NCI-H1105 (cell line): ENCODE data around the gene WDR70.
"Not testable (repeated sequence)": the region's sequence is repeated elsewhere in the genome, so short reads cannot be mapped to it uniquely, and the experiment has no call there.

Experiments used
- DNase-seq: peaks from one replicate; lab custom pipeline; 2025; lab: John Stamatoyannopoulos, UW

Gene WDR70

GRCh38 chr5:37570597-37570996, 191.5 kb downstream of the WDR70 start:
- no peak for DNase-seq

GRCh38 chr5:37571985-37572384, 192.9 kb downstream of the WDR70 start:
- DNase-seq = no peak

GRCh38 chr5:37575541-37576489, 196.7 kb downstream of the WDR70 start:
- DNase-seq = no peak

DNA sequence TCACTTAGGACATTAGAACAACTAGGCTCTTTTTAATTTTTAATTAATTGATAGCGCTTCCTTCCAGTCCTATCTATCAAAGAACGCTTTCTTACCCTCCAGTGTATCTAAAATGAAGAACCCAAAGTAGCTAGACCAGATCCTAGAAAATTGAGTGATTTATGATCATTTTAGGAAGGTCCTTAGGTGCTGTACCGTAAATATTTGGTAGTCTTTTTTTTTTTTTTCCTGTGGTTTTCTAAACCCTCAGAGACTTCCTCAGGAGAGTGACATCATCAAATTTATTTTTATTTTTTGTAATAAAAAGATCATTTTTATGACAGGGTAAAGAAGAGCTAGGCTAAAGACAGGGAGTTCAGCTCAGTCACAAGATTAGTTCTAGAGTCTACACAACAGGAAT, 197.4 kb downstream of the WDR70 start:
- no peak for DNase-seq

DNA sequence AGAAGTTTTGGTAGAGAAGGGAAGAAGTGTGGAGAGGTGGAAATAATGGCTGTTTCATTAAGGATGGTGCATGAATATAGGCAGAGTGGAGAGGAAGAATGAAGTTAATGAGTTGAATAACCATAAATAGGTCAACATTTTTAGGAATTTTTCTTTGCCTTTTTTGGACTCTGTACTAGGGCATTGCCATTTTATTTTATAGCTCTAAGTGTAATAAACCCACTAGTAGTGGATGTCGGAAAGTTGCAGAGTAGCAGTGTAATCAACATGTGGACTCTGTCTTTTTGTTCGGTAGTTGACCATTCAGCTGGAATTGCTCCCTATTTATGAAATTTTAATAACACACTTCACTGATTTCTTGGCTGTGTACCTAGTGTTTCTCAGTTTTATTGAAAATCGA, 199.1 kb downstream of the WDR70 start:
- DNase-seq = no peak

DNA sequence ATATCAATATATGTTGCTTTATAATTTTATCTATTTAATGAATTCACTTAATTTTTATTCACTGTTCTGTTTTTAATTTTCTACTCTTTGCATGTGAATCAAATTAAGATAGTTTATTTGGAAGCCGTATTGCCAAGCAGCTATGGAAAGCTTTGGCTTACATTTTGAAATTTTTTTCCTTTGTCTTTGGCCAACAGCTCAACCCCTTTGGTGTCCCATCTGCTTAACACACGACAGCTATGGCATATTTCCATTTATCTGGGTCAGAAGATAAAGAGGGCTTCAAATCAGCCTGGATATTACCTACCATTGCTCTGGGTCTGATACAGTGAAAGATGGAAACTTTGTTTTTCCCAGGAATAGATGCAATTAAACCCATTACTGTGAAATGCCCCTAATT, 201.0 kb downstream of the WDR70 start:
- DNase-seq = no peak

GRCh38 chr5:37582202-37582601, 203.1 kb downstream of the WDR70 start:
- DNase-seq = no peak

DNA sequence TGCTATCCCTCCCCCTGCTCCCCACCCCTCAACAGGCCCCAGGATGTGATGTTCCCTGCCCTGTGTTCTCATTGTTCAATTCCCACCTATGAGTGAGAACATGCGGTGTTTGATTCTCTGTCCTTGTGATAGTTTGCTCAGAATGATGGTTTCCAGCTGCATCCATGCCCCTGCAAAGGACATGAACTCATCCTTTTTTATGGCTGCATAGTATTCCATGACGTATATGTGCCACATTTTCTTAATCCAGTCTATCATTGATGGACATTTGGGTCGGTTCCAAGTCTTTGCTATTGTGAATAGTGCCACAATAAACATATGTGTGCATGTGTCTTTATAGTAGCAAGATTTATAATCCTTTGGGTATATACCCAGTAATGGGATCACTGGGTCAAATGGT, 214.2 kb downstream of the WDR70 start:
- DNase-seq = not testable (repeated sequence)

- not testable (repeated sequence) for DNase-seq
These were observed 215.7 kb downstream of the WDR70 start for GRCh38 chr5:37594864-37595263.

DNA sequence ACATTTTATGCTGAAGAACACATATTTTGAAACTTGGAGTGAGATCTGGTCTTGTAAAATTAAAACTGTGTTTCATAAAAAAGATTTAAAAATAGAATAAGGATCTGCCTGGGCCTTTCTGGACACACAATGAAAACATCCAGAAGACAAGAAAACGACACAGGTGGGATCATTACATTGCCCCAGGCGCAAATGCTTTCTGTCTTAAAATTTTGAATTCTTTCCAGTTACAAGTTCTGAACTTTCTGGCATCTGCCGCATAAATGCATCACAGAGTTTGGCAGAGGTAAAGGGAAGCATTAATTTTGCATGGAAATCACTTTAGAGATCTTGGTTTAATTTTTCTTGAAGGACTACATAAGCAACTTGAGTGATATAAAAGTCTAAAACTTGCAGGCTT, 219.6 kb downstream of the WDR70 start:
- DNase-seq = no peak

DNA sequence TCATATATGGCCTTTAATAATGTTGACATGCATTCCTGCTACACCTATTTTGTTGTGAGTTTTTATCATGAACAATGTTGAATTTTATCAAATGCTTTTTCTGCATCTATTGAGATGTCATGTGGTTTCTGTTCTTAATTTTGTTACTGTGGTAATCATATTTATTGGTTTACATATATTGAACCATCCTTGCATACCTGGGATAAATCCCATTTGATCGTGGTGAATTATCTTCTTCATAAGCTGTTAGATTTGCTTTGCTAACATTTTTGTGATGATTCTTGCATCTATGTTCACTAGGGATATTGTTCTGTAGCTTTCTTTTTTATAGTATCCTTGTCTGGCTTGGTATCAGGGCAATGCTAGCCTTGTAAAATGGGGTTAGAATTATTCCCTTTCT, 222.0 kb downstream of the WDR70 start:
- no peak for DNase-seq

DNA sequence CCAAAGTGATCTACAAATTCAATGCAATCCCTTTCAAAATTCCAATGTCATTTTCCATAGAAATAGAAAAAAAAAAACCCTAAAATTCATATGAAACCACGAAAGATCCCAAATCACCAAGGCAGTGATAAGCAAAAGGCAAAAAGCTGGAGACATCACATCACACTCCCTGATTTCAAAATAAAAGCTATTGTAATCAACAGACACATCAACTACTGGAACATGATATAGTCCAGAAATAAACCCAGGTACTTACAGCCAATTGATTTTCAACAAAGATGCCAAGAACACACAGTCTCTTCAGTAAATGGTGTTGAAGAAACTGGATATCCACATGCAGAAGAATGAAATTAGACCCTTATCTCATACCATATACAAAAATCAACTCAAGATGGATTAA, 224.0 kb downstream of the WDR70 start:
- no peak for DNase-seq

- no peak for DNase-seq
These were observed 225.2 kb downstream of the WDR70 start for GRCh38 chr5:37604290-37604689.

- DNase-seq = no peak
These were observed 227.0 kb downstream of the WDR70 start for GRCh38 chr5:37606148-37606547.

DNA sequence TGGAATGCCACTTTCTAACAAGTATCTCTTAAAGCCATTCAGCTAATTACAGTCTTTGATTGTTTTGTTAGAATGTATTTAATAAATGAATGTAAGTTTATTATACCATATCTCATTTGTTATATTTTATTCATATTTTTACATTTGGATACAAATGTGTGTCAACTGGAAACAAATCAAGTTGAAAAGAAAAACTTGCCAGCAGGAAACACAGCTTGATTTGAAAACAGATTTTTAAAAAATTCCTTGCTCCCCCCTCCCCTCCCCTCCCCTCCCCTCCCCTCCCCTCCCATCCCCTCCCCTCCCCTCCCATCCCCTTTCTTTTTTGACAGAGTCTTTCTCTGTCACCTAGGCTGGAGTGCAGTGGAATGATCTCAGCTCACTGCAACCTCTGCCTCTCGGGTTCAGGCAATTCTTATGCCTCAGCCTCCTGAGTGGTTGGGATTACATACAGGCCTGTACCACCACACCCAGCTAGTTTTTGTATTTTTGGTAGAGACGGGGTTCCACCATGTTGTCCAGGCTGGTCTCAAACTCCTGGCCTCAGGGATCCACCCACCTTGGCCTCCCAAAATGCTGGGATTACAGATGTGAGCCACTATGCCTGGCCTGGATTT, 227.6 kb downstream of the WDR70 start:
- DNase-seq = no peak

- DNase-seq = no peak
These were observed 236.1 kb downstream of the WDR70 start for GRCh38 chr5:37615184-37615583.

- DNase-seq = no peak
These were observed 240.2 kb downstream of the WDR70 start for GRCh38 chr5:37619353-37619752.

GRCh38 chr5:37622354-37622753, 243.2 kb downstream of the WDR70 start:
- not testable (repeated sequence) for DNase-seq

- no peak for DNase-seq
These were observed 247.1 kb downstream of the WDR70 start for GRCh38 chr5:37626266-37626665.

DNA sequence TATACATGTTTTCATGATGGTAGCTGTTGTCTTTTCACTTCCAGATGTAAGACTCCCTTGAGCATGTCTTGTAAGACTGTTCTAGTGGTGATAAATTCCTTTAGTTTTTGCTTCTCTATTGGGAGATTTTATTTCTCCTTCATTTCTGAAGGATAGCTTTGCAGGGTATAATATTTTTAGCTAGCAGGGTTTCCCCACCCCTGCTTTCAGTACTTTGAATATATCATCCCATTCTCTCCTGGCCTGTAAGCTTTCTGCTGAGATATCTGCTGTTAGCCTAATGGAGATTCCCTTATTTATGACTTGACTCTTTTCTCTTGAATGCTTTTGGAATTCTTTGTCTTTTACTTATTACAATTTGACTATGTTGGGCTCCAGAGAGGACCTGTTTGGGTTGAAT, 249.8 kb downstream of the WDR70 start:
- no peak for DNase-seq

GRCh38 chr5:37631939-37632338, 252.8 kb downstream of the WDR70 start:
- no peak for DNase-seq

DNA sequence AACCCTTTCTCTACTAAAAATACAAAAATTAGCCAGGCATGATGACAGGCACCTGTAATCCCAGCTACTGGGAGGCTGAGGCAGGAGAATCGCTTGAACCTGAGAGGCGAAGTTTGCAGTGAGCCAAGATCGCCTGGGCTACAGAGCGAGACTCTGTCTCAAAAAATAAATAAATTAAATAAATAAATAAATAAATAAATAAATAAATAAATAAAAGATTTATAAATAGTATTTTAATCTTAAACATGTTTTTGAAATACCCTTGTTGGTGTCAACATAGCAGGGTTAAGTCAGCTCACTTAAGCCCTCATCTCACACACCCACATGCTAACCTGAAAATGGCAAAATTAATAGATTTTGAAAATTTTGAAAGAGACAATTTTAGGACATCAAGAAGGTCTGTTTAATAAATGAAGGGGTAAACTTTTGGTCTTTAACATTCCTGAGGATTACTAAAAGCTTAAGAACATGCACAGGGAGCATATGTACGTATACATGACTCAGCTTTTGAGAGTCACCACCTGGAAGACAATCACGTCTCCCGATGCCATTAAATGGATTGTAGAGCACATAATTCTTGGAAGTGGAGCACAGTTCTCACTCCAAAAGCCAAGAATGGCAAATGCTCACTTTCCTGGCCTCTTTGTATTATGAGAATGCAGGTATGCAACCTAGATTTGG, 258.2 kb downstream of the WDR70 start:
- no peak for DNase-seq

DNA sequence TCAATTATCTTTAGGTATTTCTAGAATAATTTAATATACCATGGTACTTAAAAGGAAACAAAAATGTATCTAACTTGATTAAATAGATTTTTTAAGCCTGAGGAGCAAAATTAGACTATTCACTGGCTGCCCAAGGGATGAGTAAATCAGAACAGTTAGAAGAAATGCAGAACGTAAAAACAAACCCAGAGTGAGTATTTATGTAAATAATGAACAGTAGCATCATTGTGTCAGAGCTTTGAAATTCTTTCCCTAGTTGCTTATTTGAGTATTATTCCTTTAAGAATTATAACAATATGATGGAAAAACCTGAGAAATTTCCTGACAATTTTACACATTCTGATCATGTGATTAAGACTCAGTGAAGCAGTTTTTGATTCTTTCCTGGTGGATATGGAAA, 259.8 kb downstream of the WDR70 start:
- DNase-seq = no peak
